Neuronal stem cell (in vitro differentiated cells): ENCODE results near the gene TAX1BP3.

Source experiments
- DNase-seq: peaks from one replicate; pipeline ENCODE4 v3.0.0-alpha.2; 2013; ENCODE audit warnings: low spot score
- H2AFZ ChIP-seq: one replicate; pipeline ENCODE4 v1.6.1; 2013; ENCODE audit warnings: mild to moderate bottlenecking, low read length, inconsistent platforms
- H2AK5ac ChIP-seq: 2 replicates; pipeline ENCODE4 v1.6.1; 2013; ENCODE audit warnings: low read depth, mild to moderate bottlenecking, inconsistent platforms, low read length, moderate library complexity, mixed read lengths
- H2BK120ac ChIP-seq: 2 replicates; pipeline ENCODE4 v1.6.1; 2013; ENCODE audit warnings: low read depth, mild to moderate bottlenecking, inconsistent platforms, low read length, moderate library complexity, mixed read lengths
- H2BK12ac ChIP-seq: one replicate; pipeline ENCODE4 v1.6.1; 2013; ENCODE audit warnings: low read length, inconsistent platforms
- H2BK15ac ChIP-seq: 2 replicates; pipeline ENCODE4 v1.6.1; 2013; ENCODE audit warnings: mild to moderate bottlenecking, low read length, inconsistent platforms, mixed read lengths
- H2BK5ac ChIP-seq: one replicate; pipeline ENCODE4 v1.6.1; 2013; ENCODE audit warnings: inconsistent platforms, mild to moderate bottlenecking, low read length, moderate library complexity
- H3K14ac ChIP-seq: one replicate; pipeline ENCODE4 v1.6.1; 2013; ENCODE audit warnings: low read length, inconsistent platforms
- H3K18ac ChIP-seq: 2 replicates; pipeline ENCODE4 v1.6.1; 2013; ENCODE audit warnings: low read length, inconsistent platforms
- H3K23ac ChIP-seq: 2 replicates; pipeline ENCODE4 v1.6.1; 2013; ENCODE audit warnings: low read depth, mild to moderate bottlenecking, mixed read lengths, low read length, inconsistent platforms; ENCODE audit not compliant: poor library complexity
- H3K27ac ChIP-seq: replicated peaks from 3 replicates; pipeline ENCODE4 v1.5.1; 2013; ENCODE audit warnings: low read length, inconsistent platforms
- H3K27me3 ChIP-seq, 3 experiments: 2 replicates each; pipeline ENCODE4 v1.6.1; 2013; ENCODE audit warnings: low read length in 3 of 3, mild to moderate bottlenecking in 2 of 3, inconsistent platforms in 1 of 3, low read depth in 1 of 3, mixed read lengths in 1 of 3, moderate library complexity in 1 of 3; ENCODE audit not compliant: control insufficient read depth in 3 of 3, insufficient read depth in 3 of 3
- H3K36me3 ChIP-seq, 2 donors: replicated peaks in 1 of 2; 2 replicates each; pipeline ENCODE4 v1.6.1; 2013; ENCODE audit warnings: low read length in 2 of 2; ENCODE audit not compliant: control insufficient read depth in 2 of 2, insufficient read depth in 2 of 2
- H3K4ac ChIP-seq: 2 replicates; pipeline ENCODE4 v1.6.1; 2013; ENCODE audit warnings: inconsistent platforms, mild to moderate bottlenecking, low read length, moderate library complexity
- H3K4me1 ChIP-seq, 2 donors: 1 replicate in 1 of 2; 2 replicates in 1 of 2; pipeline ENCODE4 v1.6.1; 2013; ENCODE audit warnings: low read length in 2 of 2, low read depth in 1 of 2; ENCODE audit not compliant: control insufficient read depth in 2 of 2, insufficient read depth in 1 of 2
- H3K4me2 ChIP-seq: one replicate; pipeline ENCODE4 v1.6.1; 2013; ENCODE audit warnings: mild to moderate bottlenecking, low read length, inconsistent platforms; ENCODE audit not compliant: insufficient read depth, poor library complexity, severe bottlenecking
- H3K4me3 ChIP-seq, 2 donors: 2 replicates each; pipeline ENCODE4 v1.5.1; 2013; ENCODE audit warnings: low read length in 2 of 2, mild to moderate bottlenecking in 2 of 2, inconsistent platforms in 1 of 2, moderate library complexity in 1 of 2
- H3K79me1 ChIP-seq: one replicate; pipeline ENCODE4 v1.6.1; 2013; ENCODE audit warnings: low read depth, mild to moderate bottlenecking, inconsistent platforms, low read length, moderate library complexity
- H3K9ac ChIP-seq: one replicate; pipeline ENCODE4 v1.6.1; 2013; ENCODE audit warnings: mild to moderate bottlenecking, low read depth, low read length, inconsistent platforms; ENCODE audit not compliant: poor library complexity
- H3K9me3 ChIP-seq, 2 donors: replicated peaks in 1 of 2; 2 replicates each; pipeline versions ENCODE3 to v1.6.1; 2013; ENCODE audit warnings: low read length in 2 of 2, mild to moderate bottlenecking in 2 of 2, inconsistent platforms in 1 of 2, low read depth in 1 of 2, mixed read lengths in 1 of 2, moderate library complexity in 1 of 2; ENCODE audit not compliant: control insufficient read depth in 2 of 2, insufficient read depth in 1 of 2
- H4K8ac ChIP-seq: one replicate; pipeline ENCODE4 v1.6.1; 2013; ENCODE audit warnings: low read depth, mild to moderate bottlenecking, inconsistent platforms, low read length, moderate library complexity
- H4K91ac ChIP-seq: one replicate; pipeline ENCODE4 v1.6.1; 2013; ENCODE audit warnings: low read length, low read depth, mild to moderate bottlenecking, inconsistent platforms; ENCODE audit not compliant: poor library complexity
- WGBS, 2 donors: extraction: QIAGEN DNeasy Blood & Tissue Kit; methylation state at CpG; one replicate each; pipeline ENCODE4 v1.1.7; 2013; ENCODE audit warnings: missing lambda C conversion rate in 2 of 2, mixed read lengths in 1 of 2; ENCODE audit not compliant: insufficient read length in 2 of 2, insufficient replicate concordance in 1 of 2; ENCODE audit errors: extremely low coverage in 2 of 2; 5-methylcytosine and 5-hydroxymethylcytosine counted together

The TAX1BP3 gene

DNA sequence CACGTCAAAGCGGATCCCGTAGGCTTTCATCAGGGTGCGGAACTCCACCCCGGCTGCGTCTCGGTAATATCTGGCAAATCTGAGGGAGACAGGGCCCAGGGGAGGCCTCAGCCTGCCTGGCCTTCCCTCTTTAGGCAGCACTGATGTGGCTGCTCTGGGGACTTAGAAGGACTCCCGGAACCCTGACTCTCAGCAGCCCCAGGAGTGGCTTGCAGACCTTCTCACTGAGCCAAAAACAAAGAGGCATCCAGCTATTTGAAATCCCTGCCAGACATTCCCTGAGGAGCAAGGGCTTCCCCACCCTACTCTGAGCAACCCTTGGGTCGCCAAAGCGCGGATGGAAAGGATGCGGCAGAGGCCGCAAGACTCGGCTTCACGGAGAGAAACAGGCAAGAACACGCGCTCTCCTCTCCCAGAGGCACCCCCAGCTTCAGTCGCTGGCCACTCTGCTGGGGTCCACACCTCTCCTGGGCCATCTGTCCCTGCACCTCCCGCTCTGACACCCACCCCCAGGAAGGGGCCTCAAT is 19.7 kb upstream of the TAX1BP3 start:
- Histone ChIP-seq H3K9ac (peak overlapping the region; percentile 50), H3K14ac (no peak overlapping the region), H2BK12ac (no peak overlapping the region), H2AFZ (peak overlapping the region; percentile 81), H3K4ac (no peak overlapping the region), H4K91ac (no peak overlapping the region), H2BK5ac (no peak overlapping the region), H3K4me1 (peaks cover 2 to 9% of the 10 kb centered on the region in 2 donors), H2AK5ac (no peak overlapping the region), H3K27ac (no peak overlapping the region), H3K27me3 (peaks cover 0 to 6% (median 0%) of the 10 kb centered on the region in 3 experiments), H3K79me1 (peaks cover 2% of the 10 kb centered on the region), H3K4me3 (no peak overlapping the region), H3K23ac (no peak overlapping the region), H3K18ac (peak overlapping the region; percentile 63), H3K36me3 (no peaks in the 10 kb centered on the region), H2BK15ac (no peak overlapping the region), H3K4me2 (no peak overlapping the region), H2BK120ac (no peak overlapping the region), H3K9me3 (no peaks in the 10 kb centered on the region), H4K8ac (no peak overlapping the region)
- no CpG with 5 or more reads among the region's 19 CpGs for WGBS, 2 donors
- no peak for DNase-seq

DNA sequence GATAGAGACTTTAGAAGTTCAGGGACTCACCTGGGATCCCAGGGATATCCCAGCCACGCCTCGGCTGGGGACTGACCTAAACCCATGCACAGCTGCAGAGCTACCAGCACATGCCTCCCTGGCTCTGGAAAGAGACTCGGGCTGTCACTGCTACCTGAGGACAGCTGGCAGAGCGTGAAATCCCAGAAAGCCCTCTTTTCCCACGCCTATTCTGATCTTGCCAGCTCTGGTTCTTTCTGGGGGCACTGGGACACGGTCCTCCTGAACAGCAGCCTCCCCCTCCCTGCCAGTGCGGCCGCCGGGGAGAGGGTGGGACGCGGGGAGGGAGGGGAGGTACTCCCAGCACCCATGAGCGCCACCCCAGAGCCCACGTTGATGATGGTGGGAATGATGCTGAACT is 16.8 kb upstream of the TAX1BP3 start:
- Histone ChIP-seq H2AFZ (no peak overlapping the region), H3K27me3 (peaks cover 0 to 9% (median 0%) of the 10 kb centered on the region in 3 experiments), H3K36me3 (no peaks in the 10 kb centered on the region), H3K27ac (no peak overlapping the region), H4K8ac (no peak overlapping the region), H3K4me3 (no peak overlapping the region), H2AK5ac (no peak overlapping the region), H3K9ac (no peak overlapping the region), H4K91ac (no peak overlapping the region), H3K14ac (no peak overlapping the region), H3K23ac (no peak overlapping the region), H3K79me1 (peaks cover 2% of the 10 kb centered on the region), H3K18ac (no peak overlapping the region), H3K9me3 (no peaks in the 10 kb centered on the region), H3K4ac (no peak overlapping the region), H2BK12ac (no peak overlapping the region), H2BK5ac (no peak overlapping the region), H3K4me2 (no peak overlapping the region), H3K4me1 (peaks cover 2 to 9% of the 10 kb centered on the region in 2 donors), H2BK15ac (no peak overlapping the region), H2BK120ac (no peak overlapping the region)
- WGBS, 2 donors, result no CpG with 5 or more reads among the region's 13 CpGs
- no peak for DNase-seq

DNA sequence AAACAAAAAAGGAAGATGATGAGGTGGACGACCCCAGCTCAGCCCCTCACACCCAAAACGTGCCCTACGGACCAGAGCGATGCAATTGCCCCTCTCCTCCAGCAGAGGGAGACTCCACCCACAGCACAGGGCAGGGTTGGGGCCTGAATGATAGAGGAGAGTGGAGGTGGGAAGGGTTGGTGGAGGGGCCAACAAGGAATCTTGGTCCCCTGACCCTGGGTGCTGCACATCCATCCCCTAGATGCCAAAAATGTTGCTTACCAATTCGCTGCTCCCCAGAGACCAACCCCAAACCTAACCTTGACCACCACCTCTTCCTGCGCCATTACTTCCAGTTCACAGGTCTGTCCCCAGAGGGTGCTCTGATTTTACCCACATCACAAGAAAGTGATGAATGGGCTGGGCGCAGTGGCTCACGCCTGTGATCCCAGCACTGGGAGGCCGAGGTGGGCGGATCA is 14.7 kb upstream of the TAX1BP3 start:
- Histone ChIP-seq H3K4me3 (peak overlapping the region in 1 of 2 donors; percentile 14), H2AFZ (no peak overlapping the region), H4K8ac (no peak overlapping the region), H3K27me3 (peaks cover 0 to 14% (median 0%) of the 10 kb centered on the region in 3 experiments), H2BK120ac (no peak overlapping the region), H3K4me2 (no peak overlapping the region), H2AK5ac (no peak overlapping the region), H3K36me3 (no peaks in the 10 kb centered on the region), H2BK15ac (no peak overlapping the region), H4K91ac (no peak overlapping the region), H3K23ac (no peak overlapping the region), H2BK12ac (no peak overlapping the region), H3K9me3 (no peaks in the 10 kb centered on the region), H3K27ac (no peak overlapping the region), H2BK5ac (no peak overlapping the region), H3K79me1 (no peaks in the 10 kb centered on the region), H3K4ac (no peak overlapping the region), H3K18ac (no peak overlapping the region), H3K14ac (no peak overlapping the region), H3K9ac (no peak overlapping the region), H3K4me1 (peaks cover 2 to 5% of the 10 kb centered on the region in 2 donors)
- no peak for DNase-seq
- no CpG with 5 or more reads among the region's 10 CpGs for WGBS, 2 donors

DNA sequence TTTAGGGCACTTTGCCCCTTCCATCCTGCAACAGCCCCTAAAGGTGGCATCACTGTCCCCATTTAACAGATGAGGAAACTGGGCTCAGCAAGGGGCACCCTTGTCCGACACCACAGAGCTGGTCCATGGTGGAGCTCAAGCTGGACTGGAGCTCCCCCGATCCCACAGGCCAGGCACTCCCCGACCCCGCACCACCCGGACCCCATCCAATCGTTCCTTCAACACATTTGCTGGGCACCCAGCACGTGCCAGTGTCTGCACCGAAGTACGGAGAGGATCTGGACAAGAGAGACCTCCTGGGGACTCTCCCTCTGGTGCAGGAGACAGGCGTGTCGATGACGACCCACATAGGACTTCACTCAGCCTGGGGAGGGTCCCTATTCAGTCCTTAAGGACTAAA is 13.7 kb upstream of the TAX1BP3 start:
- H2BK5ac ChIP-seq, result no peak overlapping the region
- H3K9me3 ChIP-seq, result no peaks in the 10 kb centered on the region
- no peaks in the 10 kb centered on the region for H3K36me3 ChIP-seq
- WGBS, 2 donors, result no CpG with 5 or more reads among the region's 12 CpGs
- no peak overlapping the region for H2BK120ac ChIP-seq
- H3K4ac ChIP-seq, result no peak overlapping the region
- H4K8ac ChIP-seq, result no peak overlapping the region
- H3K18ac ChIP-seq, result no peak overlapping the region
- H3K4me1 ChIP-seq, result peaks cover 0 to 3% of the 10 kb centered on the region in 2 donors
- no peak overlapping the region for H4K91ac ChIP-seq
- no peak overlapping the region for H3K9ac ChIP-seq
- no peak overlapping the region for H3K4me3 ChIP-seq
- no peak overlapping the region for H2BK12ac ChIP-seq
- peak overlapping the region; percentile 83 for H2AK5ac ChIP-seq
- peaks cover 0 to 24% (median 0%) of the 10 kb centered on the region in 3 experiments for H3K27me3 ChIP-seq
- H3K23ac ChIP-seq, result no peak overlapping the region
- H3K79me1 ChIP-seq, result no peaks in the 10 kb centered on the region
- no peak overlapping the region for H3K4me2 ChIP-seq
- H2AFZ ChIP-seq, result no peak overlapping the region
- H3K14ac ChIP-seq, result no peak overlapping the region
- no peak overlapping the region for H2BK15ac ChIP-seq
- DNase-seq, result no peak
- H3K27ac ChIP-seq, result no peak overlapping the region
